ENCODE measurements around the gene ADRB1.

ADRB1 gene

DNA sequence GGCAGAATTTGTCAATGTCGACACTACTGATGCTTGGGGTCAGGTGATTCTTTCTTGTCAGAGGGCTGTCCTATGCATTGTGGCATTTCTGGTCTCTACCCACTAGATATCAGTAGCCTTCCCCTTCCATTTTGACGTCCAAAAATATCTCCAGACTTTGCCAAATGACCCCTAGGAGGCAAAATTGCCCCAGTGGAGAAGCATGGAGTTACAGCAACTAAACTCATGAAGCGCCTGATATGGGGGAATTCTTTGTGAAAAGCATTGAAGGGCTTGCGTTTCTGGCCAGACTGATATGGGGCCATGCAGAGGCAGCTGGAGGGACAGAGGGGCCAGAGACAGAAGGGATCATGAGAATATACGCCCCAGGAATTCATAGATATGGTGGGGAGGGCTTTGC, 43.6 kb downstream of the ADRB1 start:
- H2AFZ ChIP-seq (ENCODE audit: low read length), result peak overlapping the region; percentile 73
- H3K9me3 ChIP-seq (ENCODE audit: insufficient read depth, low read depth, low read length), result no peaks in the 10 kb centered on the region
- H4K20me1 ChIP-seq (ENCODE audit: insufficient read depth, low read length, poor library complexity, severe bottlenecking), result no peaks in the 10 kb centered on the region
- H3K4me2 ChIP-seq (ENCODE audit: low read depth, low read length, poor library complexity, severe bottlenecking), result no peak overlapping the region
- no peaks in the 10 kb centered on the region for H3K79me2 ChIP-seq (ENCODE audit: insufficient read depth, low read length)
- no peaks in the 10 kb centered on the region for H3K36me3 ChIP-seq (ENCODE audit: insufficient read depth, low read length)
- TF ChIP-seq EZH2phosphoT487 (IDR thresholded peaks at IDR 0.05; ENCODE audit: borderline replicate concordance), result no peak
- TF ChIP-seq, protein P1, sequence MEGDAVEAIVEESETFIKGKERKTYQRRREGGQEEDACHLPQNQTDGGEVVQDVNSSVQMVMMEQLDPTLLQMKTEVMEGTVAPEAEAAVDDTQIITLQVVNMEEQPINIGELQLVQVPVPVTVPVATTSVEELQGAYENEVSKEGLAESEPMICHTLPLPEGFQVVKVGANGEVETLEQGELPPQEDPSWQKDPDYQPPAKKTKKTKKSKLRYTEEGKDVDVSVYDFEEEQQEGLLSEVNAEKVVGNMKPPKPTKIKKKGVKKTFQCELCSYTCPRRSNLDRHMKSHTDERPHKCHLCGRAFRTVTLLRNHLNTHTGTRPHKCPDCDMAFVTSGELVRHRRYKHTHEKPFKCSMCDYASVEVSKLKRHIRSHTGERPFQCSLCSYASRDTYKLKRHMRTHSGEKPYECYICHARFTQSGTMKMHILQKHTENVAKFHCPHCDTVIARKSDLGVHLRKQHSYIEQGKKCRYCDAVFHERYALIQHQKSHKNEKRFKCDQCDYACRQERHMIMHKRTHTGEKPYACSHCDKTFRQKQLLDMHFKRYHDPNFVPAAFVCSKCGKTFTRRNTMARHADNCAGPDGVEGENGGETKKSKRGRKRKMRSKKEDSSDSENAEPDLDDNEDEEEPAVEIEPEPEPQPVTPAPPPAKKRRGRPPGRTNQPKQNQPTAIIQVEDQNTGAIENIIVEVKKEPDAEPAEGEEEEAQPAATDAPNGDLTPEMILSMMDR (conservative IDR thresholded peaks at IDR 0.05; ENCODE audit: low read length), result peak; percentile 53
- peaks cover 17% of the 10 kb centered on the region for H3K4me1 ChIP-seq (ENCODE audit: insufficient read depth, low read length, poor library complexity, severe bottlenecking)
- no peak overlapping the region for H3K4me3 ChIP-seq (ENCODE audit: low read length, poor library complexity, severe bottlenecking)
- H3K9me2 ChIP-seq (replicated peaks; ENCODE audit: low read depth, low read length), result no peaks in the 10 kb centered on the region
- H3F3A ChIP-seq (ENCODE audit: low read depth), result peaks cover 5% of the 10 kb centered on the region; the same call in 1 of the 2 replicates
- no peak overlapping the region for H3K9ac ChIP-seq (ENCODE audit: low read depth, low read length, poor library complexity, severe bottlenecking)
- no peaks in the 10 kb centered on the region for H3K27me3 ChIP-seq (ENCODE audit: insufficient read depth, low read length, poor library complexity, severe bottlenecking)

DNA sequence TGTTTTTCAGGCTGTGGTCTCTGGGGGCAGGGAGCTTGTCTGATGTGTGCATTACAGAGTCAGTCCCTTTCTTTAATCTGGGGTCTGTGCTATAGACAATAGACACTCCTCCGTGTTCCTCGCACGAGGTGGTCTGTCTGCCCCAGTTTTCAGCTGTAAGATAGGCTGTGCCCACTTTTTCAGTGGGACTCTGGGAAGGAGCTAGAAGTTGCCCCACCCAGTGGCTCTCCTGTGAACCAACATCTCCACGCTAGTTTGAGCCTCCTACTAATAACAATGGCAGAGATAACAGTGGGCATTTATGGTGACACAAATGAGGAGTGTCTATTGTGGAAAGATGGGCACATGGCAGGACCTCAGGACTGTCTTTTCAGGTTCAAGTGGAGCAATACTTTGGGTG, 44.0 kb downstream of the ADRB1 start:
- Histone ChIP-seq H3K79me2 (ENCODE audit: insufficient read depth, low read length) (no peaks in the 10 kb centered on the region), H3K9me3 (ENCODE audit: insufficient read depth, low read depth, low read length) (no peaks in the 10 kb centered on the region), H3K4me2 (ENCODE audit: low read depth, low read length, poor library complexity, severe bottlenecking) (no peak overlapping the region), H3K9ac (ENCODE audit: low read depth, low read length, poor library complexity, severe bottlenecking) (no peak overlapping the region), H3K27me3 (ENCODE audit: insufficient read depth, low read length, poor library complexity, severe bottlenecking) (no peaks in the 10 kb centered on the region), H3K4me1 (ENCODE audit: insufficient read depth, low read length, poor library complexity, severe bottlenecking) (peaks cover 15% of the 10 kb centered on the region), H3F3A (ENCODE audit: low read depth) (peaks cover 5% of the 10 kb centered on the region; the same call in 1 of the 2 replicates), H2AFZ (ENCODE audit: low read length) (peak overlapping the region; percentile 73), H4K20me1 (ENCODE audit: insufficient read depth, low read length, poor library complexity, severe bottlenecking) (no peaks in the 10 kb centered on the region), H3K36me3 (ENCODE audit: insufficient read depth, low read length) (no peaks in the 10 kb centered on the region), H3K4me3 (ENCODE audit: low read length, poor library complexity, severe bottlenecking) (no peak overlapping the region), H3K9me2 (replicated peaks; ENCODE audit: low read depth, low read length) (no peaks in the 10 kb centered on the region)
- TF ChIP-seq, protein P1 (conservative IDR thresholded peaks at IDR 0.05; ENCODE audit: low read length), result peak; percentile 59
- no peak for TF ChIP-seq EZH2phosphoT487 (IDR thresholded peaks at IDR 0.05; ENCODE audit: borderline replicate concordance)

DNA sequence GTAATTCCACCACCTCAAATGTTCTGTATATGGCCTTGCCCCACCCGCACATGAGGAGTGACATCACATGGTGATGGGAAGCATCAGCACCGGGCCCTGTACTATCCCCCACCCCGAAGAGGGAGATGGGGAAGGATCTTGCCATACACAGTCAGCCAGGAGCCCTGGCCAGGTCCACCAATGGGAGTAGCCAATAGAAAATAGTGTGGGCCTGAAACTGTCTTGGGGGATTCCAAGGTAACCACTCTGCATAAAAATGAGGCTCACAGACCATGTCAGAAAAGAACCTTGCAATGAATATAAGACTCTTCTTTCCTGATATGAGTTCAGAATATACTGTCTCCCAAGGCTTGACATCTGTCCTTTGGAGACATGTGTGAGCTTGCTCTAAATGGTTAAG, 51.1 kb downstream of the ADRB1 start:
- peaks cover 13% of the 10 kb centered on the region; the same call in 1 of the 2 replicates for H3K9me3 ChIP-seq (ENCODE audit: insufficient read depth, low read depth, low read length)
- H3K27me3 ChIP-seq (ENCODE audit: insufficient read depth, low read length, poor library complexity, severe bottlenecking), result no peaks in the 10 kb centered on the region
- TF ChIP-seq, protein P1 (conservative IDR thresholded peaks at IDR 0.05; ENCODE audit: low read length), result no peak
- no peak for TF ChIP-seq EZH2phosphoT487 (IDR thresholded peaks at IDR 0.05; ENCODE audit: borderline replicate concordance)
- no peak overlapping the region for H2AFZ ChIP-seq (ENCODE audit: low read length)
- peak overlapping the region; percentile 87 for H3K9ac ChIP-seq (ENCODE audit: low read depth, low read length, poor library complexity, severe bottlenecking)
- no peaks in the 10 kb centered on the region for H3K9me2 ChIP-seq (replicated peaks; ENCODE audit: low read depth, low read length)
- H3K4me3 ChIP-seq (ENCODE audit: low read length, poor library complexity, severe bottlenecking), result peak overlapping the region; percentile 68
- H3K36me3 ChIP-seq (ENCODE audit: insufficient read depth, low read length), result no peaks in the 10 kb centered on the region
- no peaks in the 10 kb centered on the region for H4K20me1 ChIP-seq (ENCODE audit: insufficient read depth, low read length, poor library complexity, severe bottlenecking)
- H3K4me1 ChIP-seq (ENCODE audit: insufficient read depth, low read length, poor library complexity, severe bottlenecking), result peaks cover 51% of the 10 kb centered on the region
- H3F3A ChIP-seq (ENCODE audit: low read depth), result peaks cover 8% of the 10 kb centered on the region
- peak overlapping the region; percentile 95 for H3K4me2 ChIP-seq (ENCODE audit: low read depth, low read length, poor library complexity, severe bottlenecking)
- no peaks in the 10 kb centered on the region for H3K79me2 ChIP-seq (ENCODE audit: insufficient read depth, low read length)

Data from Loucy (cell line).